Liver (tissue), 3 donors: Measurements from ENCODE around the gene SERPINA6.

ENCODE experiments used
- GABPA ChIP-seq, 2 donors: IDR thresholded peaks in 1 of 2; conservative IDR thresholded peaks in 1 of 2; 2 replicates each; pipeline ENCODE4 v1.6.1; 2016; ENCODE audit warnings: antibody characterized with exemption in 2 of 2, mild to moderate bottlenecking in 1 of 2, moderate library complexity in 1 of 2
- HNF4G ChIP-seq: IDR thresholded peaks from 2 replicates; pipeline ENCODE4 v1.6.1; 2016; ENCODE audit warnings: antibody characterized with exemption
- RAD21 ChIP-seq, 2 donors: IDR thresholded peaks; 2 replicates each; pipeline ENCODE4 v1.6.1; 2016; ENCODE audit warnings: antibody characterized with exemption in 2 of 2, mild to moderate bottlenecking in 2 of 2
- SP1 ChIP-seq: IDR thresholded peaks from 2 replicates; pipeline ENCODE4 v1.6.1; 2018; ENCODE audit warnings: antibody characterized with exemption, mild to moderate bottlenecking
- TAF1 ChIP-seq: conservative IDR thresholded peaks from 2 replicates; pipeline ENCODE4 v1.6.1; 2016; ENCODE audit warnings: antibody characterized with exemption, mild to moderate bottlenecking
- TF ChIP-seq, protein P1 (sequence below): IDR thresholded peaks from 2 replicates; pipeline ENCODE4 v1.6.1; 2016; ENCODE audit warnings: antibody characterized with exemption
- TF ChIP-seq, protein P2 (sequence below): fragments of 150-350 bp; IDR thresholded peaks from 2 replicates; pipeline ENCODE4 v1.5.1; 2017; ENCODE audit warnings: improper control_type of control experiment, low read depth, low read length; ENCODE audit not compliant: missing input control
- TF ChIP-seq, protein P3 (sequence below): IDR thresholded peaks from 2 replicates; pipeline ENCODE4 v1.6.1; 2016; ENCODE audit warnings: antibody characterized with exemption, mild to moderate bottlenecking
- TF ChIP-seq, protein P4 (sequence below): IDR thresholded peaks from 2 replicates; pipeline ENCODE4 v1.6.1; 2016; ENCODE audit warnings: antibody characterized with exemption
- donor health status: healthy.
- donor health status: healthy.

DNA sequence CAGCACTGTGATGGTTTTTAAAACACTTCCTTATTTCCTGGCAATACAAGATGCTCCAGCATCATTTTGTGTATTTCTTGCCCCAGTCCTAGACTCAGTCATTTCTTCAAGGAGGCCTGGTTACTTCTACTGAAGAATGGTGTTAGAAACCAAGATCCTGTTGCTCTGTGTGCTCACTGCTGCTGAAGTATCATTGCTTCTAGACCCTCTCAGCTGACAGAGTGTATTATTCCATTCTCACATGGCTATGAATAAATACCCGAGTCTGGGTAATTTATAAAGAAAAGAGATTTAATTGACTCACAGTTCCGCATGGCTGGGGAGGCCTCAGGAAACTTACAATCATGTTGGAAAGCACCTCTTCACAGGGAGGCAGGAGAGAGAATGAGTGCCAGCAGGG, 14.9 kb upstream of the SERPINA6 start:
- TF ChIP-seq, protein P1, sequence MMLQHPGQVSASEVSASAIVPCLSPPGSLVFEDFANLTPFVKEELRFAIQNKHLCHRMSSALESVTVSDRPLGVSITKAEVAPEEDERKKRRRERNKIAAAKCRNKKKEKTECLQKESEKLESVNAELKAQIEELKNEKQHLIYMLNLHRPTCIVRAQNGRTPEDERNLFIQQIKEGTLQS = no peak
- TF ChIP-seq, protein P2, sequence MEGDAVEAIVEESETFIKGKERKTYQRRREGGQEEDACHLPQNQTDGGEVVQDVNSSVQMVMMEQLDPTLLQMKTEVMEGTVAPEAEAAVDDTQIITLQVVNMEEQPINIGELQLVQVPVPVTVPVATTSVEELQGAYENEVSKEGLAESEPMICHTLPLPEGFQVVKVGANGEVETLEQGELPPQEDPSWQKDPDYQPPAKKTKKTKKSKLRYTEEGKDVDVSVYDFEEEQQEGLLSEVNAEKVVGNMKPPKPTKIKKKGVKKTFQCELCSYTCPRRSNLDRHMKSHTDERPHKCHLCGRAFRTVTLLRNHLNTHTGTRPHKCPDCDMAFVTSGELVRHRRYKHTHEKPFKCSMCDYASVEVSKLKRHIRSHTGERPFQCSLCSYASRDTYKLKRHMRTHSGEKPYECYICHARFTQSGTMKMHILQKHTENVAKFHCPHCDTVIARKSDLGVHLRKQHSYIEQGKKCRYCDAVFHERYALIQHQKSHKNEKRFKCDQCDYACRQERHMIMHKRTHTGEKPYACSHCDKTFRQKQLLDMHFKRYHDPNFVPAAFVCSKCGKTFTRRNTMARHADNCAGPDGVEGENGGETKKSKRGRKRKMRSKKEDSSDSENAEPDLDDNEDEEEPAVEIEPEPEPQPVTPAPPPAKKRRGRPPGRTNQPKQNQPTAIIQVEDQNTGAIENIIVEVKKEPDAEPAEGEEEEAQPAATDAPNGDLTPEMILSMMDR = no peak
- TF ChIP-seq, protein P3, sequence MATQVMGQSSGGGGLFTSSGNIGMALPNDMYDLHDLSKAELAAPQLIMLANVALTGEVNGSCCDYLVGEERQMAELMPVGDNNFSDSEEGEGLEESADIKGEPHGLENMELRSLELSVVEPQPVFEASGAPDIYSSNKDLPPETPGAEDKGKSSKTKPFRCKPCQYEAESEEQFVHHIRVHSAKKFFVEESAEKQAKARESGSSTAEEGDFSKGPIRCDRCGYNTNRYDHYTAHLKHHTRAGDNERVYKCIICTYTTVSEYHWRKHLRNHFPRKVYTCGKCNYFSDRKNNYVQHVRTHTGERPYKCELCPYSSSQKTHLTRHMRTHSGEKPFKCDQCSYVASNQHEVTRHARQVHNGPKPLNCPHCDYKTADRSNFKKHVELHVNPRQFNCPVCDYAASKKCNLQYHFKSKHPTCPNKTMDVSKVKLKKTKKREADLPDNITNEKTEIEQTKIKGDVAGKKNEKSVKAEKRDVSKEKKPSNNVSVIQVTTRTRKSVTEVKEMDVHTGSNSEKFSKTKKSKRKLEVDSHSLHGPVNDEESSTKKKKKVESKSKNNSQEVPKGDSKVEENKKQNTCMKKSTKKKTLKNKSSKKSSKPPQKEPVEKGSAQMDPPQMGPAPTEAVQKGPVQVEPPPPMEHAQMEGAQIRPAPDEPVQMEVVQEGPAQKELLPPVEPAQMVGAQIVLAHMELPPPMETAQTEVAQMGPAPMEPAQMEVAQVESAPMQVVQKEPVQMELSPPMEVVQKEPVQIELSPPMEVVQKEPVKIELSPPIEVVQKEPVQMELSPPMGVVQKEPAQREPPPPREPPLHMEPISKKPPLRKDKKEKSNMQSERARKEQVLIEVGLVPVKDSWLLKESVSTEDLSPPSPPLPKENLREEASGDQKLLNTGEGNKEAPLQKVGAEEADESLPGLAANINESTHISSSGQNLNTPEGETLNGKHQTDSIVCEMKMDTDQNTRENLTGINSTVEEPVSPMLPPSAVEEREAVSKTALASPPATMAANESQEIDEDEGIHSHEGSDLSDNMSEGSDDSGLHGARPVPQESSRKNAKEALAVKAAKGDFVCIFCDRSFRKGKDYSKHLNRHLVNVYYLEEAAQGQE = no peak
- no peak for TF ChIP-seq RAD21 (IDR thresholded peaks at IDR 0.05)
- TF ChIP-seq GABPA (IDR thresholded peaks at IDR 0.05 in 1 of 2, conservative IDR thresholded peaks at IDR 0.05 in 1 of 2) = no peak
- TF ChIP-seq SP1 = no peak
- TF ChIP-seq, protein P4, sequence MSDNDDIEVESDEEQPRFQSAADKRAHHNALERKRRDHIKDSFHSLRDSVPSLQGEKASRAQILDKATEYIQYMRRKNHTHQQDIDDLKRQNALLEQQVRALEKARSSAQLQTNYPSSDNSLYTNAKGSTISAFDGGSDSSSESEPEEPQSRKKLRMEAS = no peak
- no peak for TF ChIP-seq TAF1
- no peak for TF ChIP-seq HNF4G
